OCI-M1 (cell line): Measurements from ENCODE around the gene MSRB1.
"Not testable (repeated sequence)": the region's sequence is repeated elsewhere in the genome, so short reads cannot be mapped to it uniquely, and the experiment has no call there.

ENCODE experiments used
- DNase-seq: peaks from one replicate; lab custom pipeline; 2025; lab: John Stamatoyannopoulos, UW

MSRB1 gene

GRCh38 chr16:1960665-1961630 lies 17.9 kb upstream of the MSRB1 start:
- peak; percentile 69 for DNase-seq

GRCh38 chr16:1959269-1960039 lies 16.5 kb upstream of the MSRB1 start, which contains the start of gene NDUFB10:
Gene NDUFB10, plus strand, starts transcription at chr16:1959538. Its CDS starts 87 bp downstream, at chr16:1959625.
- DNase-seq, result peak; percentile 94

- DNase-seq, result no peak
Measured at GRCh38 chr16:1958715-1959268, 15.8 kb upstream of the MSRB1 start.

GRCh38 chr16:1958143-1958491 lies 15.1 kb upstream of the MSRB1 start:
- DNase-seq, result not testable (repeated sequence)

- DNase-seq, result not testable (repeated sequence)
Measured at GRCh38 chr16:1957434-1958142, 14.6 kb upstream of the MSRB1 start.

- DNase-seq, result no peak
Measured at GRCh38 chr16:1953734-1954133, 10.7 kb upstream of the MSRB1 start.

- DNase-seq, result no peak
Measured at GRCh38 chr16:1950559-1950958, 7.6 kb upstream of the MSRB1 start.

- no peak for DNase-seq
Measured at GRCh38 chr16:1950047-1950446, 7.0 kb upstream of the MSRB1 start.

GRCh38 chr16:1949507-1949906 lies 6.5 kb upstream of the MSRB1 start:
- DNase-seq, result no peak

- no peak for DNase-seq
Measured at GRCh38 chr16:1947369-1947670, 4.3 kb upstream of the MSRB1 start.

- DNase-seq, result no peak
Measured at GRCh38 chr16:1946495-1947368, 3.7 kb upstream of the MSRB1 start.

GRCh38 chr16:1945559-1946391 lies 2.8 kb upstream of the MSRB1 start:
- DNase-seq, result no peak

GRCh38 chr16:1944612-1945199 lies 1.7 kb upstream of the MSRB1 start:
- DNase-seq, result no peak

GRCh38 chr16:1942047-1942809 lies 771 bp downstream of the MSRB1 start:
- peak; percentile 71 for DNase-seq

- DNase-seq, result no peak
Measured at GRCh38 chr16:1941162-1942046, 1.6 kb downstream of the MSRB1 start.

GRCh38 chr16:1940273-1941161 lies 2.5 kb downstream of the MSRB1 start:
- DNase-seq, result no peak

GRCh38 chr16:1939833-1940232 lies 3.2 kb downstream of the MSRB1 start:
- not testable (repeated sequence) for DNase-seq
